Mononuclear cell (primary cell): ENCODE results near the gene RNF208. TPM values are rescaled to one million over a fixed set of nuclear protein-coding genes. Genes with fewer than 3 reads are reported as not detected.

Source experiments
- H3K27me3 ChIP-seq: 2 replicates; pipeline ENCODE4 v1.6.0; 2011; ENCODE audit warnings: low read length, control low read depth; ENCODE audit not compliant: insufficient read depth
- H3K4me1 ChIP-seq: 2 replicates; pipeline ENCODE4 v1.5.1; 2011; ENCODE audit warnings: mild to moderate bottlenecking, low read length, control low read depth; ENCODE audit not compliant: insufficient read depth
- H3K4me3 ChIP-seq: 2 replicates; pipeline ENCODE4 v1.5.1; 2011; ENCODE audit warnings: mild to moderate bottlenecking, low read length, moderate library complexity
- H3K9me3 ChIP-seq: 2 replicates; pipeline ENCODE4 v1.5.1; 2011; ENCODE audit warnings: low read depth, mild to moderate bottlenecking, control low read depth, low read length
- total RNA-seq: library from RNA; depleted of rRNA; stranded (reverse); fragments of >200 nt; gene quantifications from one replicate; pipeline ENCODE4 v1.2.3, GENCODE V29; 2012

RNF208 gene
- total RNA-seq, 1 donor: 0.31 TPM

DNA sequence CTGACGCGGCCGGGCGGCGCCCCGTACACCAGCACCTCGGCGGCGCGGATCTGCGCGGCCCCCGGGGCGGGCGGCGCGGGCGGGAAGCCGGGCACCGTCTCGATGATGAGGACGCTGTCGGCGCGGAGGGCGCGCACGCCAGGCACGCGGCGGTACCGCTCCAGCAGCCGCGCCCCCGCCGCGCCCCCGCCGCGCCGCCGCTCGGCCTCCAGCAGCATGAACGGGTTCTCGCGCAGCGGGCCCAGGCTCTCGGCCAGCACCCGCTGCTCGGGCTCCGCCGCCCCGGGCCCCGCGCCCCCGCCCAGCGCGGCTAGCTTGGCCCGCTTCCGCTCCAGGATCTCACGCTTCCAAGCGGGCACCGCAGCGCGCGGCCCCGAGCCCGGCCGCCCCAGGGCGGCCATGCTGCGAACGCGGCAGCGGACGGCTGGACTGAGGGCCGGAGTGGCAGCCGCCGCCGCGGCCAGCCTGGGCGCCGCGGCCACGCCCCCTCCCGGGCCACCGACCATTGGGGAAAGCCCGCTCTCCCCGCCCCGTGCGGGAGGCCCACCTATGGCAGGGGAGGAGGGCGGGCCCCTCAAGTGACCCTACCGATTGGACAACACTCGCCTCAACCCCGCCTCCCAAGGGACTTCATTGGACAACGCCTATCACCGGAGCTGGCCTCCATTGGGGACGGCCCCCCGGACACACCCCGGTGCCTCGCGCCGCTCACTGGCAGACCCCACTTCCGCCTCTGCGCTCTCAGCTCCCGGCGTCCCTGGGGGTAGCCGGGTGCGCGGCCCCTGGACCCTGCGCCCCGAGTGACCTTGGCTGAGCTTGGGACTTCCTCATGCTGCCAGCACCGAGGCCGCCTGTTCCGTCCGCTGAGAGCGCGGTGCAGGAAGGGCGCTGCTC lies 21.5 kb downstream of the RNF208 start, which contains the start of gene TPRN:
Gene TPRN, minus strand, starts transcription at position 431 of the 894 bp plus-strand sequence. Its CDS starts 30 bp downstream, at position 401.
- Histone ChIP-seq H3K4me1 (peaks cover 43% of the 10 kb centered on the region), H3K4me3 (peak within 1 kb of the TSS; percentile 57), H3K27me3 (no peaks in the 10 kb centered on the region), H3K9me3 (no peaks in the 10 kb centered on the region)

DNA sequence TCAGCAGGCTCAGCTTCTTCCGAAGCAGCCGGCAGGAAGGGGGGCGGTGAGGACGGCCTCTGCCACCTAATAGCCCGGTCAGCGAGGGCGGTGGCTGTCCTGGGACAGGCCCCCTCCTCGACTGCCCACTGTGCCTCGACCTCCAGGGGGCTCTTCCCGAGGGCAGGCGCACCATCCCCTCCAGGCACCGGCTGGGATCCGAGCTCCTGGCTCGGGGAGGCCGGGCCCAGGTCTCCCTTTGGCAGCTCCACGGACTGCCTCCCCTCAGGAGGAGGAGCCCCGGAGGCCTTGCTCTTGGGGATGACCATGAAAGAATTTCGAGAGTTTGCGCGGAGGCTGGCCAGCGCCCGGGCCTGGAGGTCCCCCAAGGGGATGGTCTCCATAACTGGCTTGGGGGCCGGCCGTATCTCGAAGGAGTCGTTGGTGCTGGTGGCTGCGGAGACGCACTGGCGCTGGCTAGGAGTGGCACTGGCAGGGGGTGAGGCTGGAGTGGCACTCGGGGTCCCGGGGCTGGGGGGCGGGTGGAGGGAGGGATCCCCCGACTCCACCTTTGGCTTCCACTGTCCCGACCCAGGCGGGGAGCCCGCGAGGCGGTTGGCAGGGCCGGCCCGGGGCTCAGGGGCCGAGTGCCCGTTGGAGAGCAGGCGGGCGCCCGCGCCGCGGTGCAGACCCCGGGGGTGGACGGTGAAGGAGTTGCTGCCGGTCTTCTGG lies 22.5 kb downstream of the RNF208 start:
- no peaks in the 10 kb centered on the region for H3K27me3 ChIP-seq
- no peak overlapping the region for H3K4me3 ChIP-seq
- no peaks in the 10 kb centered on the region for H3K9me3 ChIP-seq
- H3K4me1 ChIP-seq: peaks cover 36% of the 10 kb centered on the region

DNA sequence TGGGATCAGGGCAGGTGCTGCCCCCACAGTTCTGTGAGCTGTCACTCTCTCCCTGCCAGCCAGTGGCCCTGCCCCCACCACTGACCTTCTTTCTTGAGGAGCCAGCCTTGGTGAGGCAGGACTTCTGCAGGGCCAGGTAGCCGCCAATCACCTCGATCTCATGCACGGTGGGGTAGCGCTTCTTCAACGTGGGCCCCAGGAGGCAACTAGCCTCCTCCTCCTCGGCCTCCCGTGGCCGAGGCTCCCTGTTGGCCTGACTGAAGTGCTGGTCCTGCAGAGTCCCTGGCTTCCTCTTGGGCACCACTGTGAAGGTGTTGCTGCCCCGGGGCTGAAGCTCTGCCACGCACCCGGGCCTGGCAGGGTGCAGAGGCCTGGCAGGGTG lies 23.1 kb downstream of the RNF208 start:
- Histone ChIP-seq H3K4me1 (peaks cover 30% of the 10 kb centered on the region), H3K4me3 (no peak overlapping the region), H3K9me3 (no peaks in the 10 kb centered on the region), H3K27me3 (no peaks in the 10 kb centered on the region)

DNA sequence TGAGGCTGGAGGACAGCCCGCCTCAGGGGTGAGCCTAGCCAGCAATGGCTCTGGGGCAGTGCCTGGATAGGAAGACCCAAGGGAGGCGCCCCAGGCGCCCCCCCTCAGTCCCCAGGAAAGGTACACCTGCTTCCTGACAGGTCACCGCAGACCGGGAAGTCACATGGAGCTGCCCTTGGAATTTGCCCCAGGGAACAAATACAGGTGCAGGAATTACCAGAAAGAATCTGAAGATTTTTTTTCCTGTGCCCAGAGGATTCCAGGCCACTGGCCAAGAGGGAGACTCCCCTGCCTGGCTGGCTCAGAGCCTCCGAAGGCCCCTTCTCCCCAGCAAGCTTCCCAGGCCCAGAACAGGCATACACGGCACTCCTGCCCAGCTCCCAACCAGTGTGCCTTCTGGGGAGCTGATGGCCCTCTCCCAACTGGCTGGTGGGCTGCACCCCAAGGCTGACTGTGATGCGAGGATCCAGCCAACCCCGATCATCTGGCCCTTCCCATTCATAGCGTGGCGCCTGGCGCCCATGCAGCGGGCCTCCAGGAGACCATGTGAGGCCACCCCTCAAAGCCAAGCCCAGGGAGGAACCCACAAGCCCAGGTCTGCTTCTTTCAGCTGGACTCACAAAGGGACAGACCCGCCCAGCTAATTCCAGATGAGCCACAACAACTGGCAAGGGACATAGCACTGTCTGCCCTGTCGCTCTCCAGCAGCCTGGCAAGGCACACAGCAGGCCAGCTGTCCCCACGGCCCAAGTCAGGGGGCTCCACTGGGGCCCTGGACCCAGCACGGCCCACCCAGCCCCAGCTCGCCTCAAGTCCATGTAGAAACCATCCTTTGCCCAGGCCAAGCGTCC lies 23.8 kb downstream of the RNF208 start:
- H3K4me3 ChIP-seq: no peak overlapping the region
- H3K4me1 ChIP-seq: peaks cover 28% of the 10 kb centered on the region
- no peaks in the 10 kb centered on the region for H3K9me3 ChIP-seq
- no peaks in the 10 kb centered on the region for H3K27me3 ChIP-seq

DNA sequence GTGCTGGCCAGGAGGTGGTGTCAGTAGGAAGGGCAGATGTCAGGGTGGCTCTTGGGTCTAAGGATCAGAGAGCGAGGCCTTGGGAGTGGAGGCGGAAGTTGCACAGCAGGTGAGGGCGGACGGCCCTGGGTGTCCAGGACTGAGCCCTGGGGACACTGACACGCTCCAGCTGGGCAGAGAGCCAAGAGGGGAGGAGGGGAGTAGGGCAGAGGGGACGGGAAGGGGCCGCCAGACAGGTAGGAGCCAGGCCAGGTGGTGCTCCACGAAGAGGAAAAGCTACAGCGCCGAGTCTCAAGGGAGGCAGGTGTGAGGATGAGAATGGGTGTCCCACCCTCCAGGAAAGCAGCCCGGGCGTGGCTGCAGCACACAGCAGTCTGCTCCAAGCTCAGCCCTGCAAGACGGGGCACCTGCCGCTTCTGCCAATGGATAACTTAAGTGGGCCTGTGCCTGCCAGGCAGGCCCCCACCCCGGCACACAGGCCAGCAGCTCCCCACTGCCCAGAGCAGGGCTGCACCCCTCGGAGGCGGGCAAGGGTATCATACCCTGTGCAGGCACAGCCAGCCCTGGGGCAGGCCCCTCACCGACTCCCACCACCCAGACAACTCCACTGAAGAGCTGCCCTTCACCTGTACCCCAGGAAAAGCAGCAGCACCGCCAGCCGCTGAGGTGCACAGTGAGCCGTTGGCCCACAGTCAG lies 26.4 kb downstream of the RNF208 start:
- H3K27me3 ChIP-seq: no peaks in the 10 kb centered on the region
- H3K9me3 ChIP-seq: no peaks in the 10 kb centered on the region
- H3K4me3 ChIP-seq: no peak overlapping the region
- peaks cover 13% of the 10 kb centered on the region for H3K4me1 ChIP-seq

DNA sequence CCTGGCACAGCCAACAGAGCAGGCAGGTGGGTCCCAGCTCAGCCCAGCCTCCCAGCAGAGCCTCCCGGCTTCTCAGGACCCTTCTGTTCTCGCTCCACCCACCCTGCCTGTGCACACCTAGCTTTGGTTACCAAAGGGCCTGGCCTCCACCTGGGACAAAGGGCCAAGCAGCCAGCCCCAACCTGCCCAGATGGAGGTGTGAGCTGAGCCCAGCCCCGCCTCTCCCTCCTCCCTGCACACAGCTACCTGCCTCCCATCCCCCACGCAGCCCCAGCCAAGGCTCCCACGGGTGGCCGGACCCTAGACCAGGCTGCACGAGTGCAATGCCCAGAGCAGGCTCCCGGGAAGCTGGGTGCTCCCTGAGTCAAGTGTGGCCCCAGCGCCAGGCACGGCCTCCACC lies 27.1 kb downstream of the RNF208 start:
- H3K27me3 ChIP-seq: no peaks in the 10 kb centered on the region
- peaks cover 17% of the 10 kb centered on the region for H3K4me1 ChIP-seq
- no peaks in the 10 kb centered on the region for H3K9me3 ChIP-seq
- no peak overlapping the region for H3K4me3 ChIP-seq

DNA sequence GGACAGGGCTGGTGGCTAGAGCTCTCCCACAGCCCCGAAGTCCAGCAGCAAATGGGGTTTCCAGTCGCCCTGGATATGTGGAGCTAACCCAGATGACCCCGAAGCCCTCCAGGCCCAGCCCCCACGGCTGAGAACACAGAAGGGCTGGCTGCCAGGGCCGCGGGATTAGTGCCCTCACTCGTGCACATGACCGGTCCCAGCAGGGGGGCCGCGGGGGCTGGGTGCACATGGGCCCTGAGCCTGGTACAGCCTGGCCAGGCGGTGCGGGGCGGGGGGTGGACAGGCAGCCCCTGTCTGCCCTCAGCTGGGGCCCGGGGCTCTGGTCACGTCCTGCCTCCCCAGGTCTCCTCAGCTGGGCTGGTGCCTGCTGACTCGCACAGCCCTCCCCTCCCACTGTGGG lies 27.7 kb downstream of the RNF208 start:
- H3K4me3 ChIP-seq: no peak overlapping the region
- no peaks in the 10 kb centered on the region for H3K9me3 ChIP-seq
- peaks cover 19% of the 10 kb centered on the region for H3K4me1 ChIP-seq
- H3K27me3 ChIP-seq: no peaks in the 10 kb centered on the region

DNA sequence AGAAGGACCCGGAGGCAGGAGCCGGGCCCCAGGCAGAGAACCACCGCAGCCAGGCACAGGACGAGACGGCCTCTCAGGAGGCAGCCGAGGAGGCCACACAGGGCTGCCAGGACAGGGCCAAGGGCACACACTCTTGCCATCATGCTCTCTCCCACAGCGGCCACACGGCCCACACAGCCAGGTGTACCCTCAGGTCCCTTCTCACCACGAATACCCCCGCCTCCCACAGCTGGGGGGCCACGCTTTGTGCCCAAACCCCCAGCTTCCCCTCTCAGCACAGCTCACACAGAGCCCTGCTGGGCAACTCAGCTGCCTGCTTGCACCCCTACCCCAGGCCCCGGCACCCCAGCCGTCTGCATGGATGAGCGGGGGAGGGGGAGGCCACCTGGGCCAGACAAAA lies 28.3 kb downstream of the RNF208 start:
- peaks cover 18% of the 10 kb centered on the region for H3K4me1 ChIP-seq
- no peaks in the 10 kb centered on the region for H3K9me3 ChIP-seq
- H3K27me3 ChIP-seq: no peaks in the 10 kb centered on the region
- H3K4me3 ChIP-seq: no peak overlapping the region

DNA sequence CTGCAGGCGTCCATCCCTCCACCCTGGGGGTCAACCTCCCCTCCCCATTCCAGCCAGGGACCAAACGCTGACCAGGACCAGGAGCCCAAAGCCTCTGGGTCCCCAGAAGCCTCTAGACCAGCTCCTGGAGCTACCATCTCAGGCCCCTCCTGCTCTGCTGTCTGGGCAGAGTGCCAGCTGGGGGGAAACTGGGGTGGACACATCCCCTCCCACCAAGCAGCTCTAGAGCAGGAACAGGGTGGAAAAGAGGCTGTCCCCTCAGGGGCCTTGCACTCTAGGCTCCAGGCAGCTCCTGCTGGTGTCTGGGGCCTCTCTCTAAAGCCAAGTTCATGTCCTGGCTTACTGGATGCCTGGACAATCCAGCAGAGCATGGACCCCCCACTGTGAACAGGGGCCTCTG lies 29.2 kb downstream of the RNF208 start:
- Histone ChIP-seq H3K9me3 (no peaks in the 10 kb centered on the region), H3K4me3 (no peak overlapping the region), H3K4me1 (peaks cover 16% of the 10 kb centered on the region), H3K27me3 (no peaks in the 10 kb centered on the region)

DNA sequence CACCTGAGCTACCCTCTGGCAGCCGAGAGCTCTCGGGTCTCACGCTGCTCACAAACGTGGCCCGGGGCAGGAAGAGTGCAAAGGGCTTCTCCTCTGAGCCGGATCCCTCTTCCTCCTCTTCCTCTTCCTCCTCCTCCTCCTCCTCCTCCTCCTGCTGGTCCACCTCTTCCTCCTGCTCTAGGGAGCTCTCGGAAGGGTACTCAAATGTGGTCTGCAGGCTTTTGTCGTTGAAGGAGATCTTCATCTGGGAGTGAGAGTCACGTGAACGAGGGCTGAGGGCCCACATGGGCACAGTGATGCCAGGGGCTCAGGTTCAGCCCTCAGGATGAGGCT lies 29.6 kb downstream of the RNF208 start:
- Histone ChIP-seq H3K9me3 (no peaks in the 10 kb centered on the region), H3K4me3 (no peak overlapping the region), H3K27me3 (no peaks in the 10 kb centered on the region), H3K4me1 (peaks cover 21% of the 10 kb centered on the region)

DNA sequence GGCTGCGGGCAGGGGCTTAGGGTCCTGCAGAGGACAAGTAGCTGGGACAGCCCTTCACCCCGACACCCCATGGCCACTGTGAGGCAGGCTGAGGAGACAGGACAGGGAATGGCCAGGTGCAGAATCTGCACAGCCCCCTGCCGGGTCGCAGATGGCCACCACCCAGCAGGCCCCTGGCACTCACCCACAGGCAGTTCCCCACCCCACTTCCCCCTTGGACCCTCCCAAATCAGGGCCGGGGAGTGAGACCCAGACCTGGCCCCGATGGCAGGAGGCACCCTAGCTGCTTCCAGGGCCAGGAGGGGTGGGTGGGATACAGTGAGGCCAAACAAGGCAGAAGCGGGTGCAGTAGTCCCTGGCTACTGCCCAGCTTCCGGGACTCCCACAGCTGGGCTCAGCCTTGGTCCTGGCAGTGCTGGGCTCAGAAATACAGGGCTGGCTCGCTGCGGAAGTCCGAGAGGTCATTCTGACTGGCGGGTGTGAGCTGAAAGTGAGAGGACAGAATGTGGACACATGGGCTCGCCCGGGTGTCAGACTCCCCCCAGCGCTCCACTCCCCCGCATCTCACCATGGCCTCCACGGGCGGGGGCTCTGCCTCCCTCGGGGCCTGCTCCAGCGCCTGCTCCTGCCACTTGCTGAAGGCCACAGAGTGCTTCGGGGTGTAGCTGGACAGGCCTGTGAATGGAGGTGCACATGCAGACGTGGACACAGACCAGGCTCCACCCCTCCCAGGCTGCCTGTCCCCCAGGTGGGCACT lies 30.2 kb downstream of the RNF208 start:
- peaks cover 26% of the 10 kb centered on the region for H3K4me1 ChIP-seq
- no peaks in the 10 kb centered on the region for H3K27me3 ChIP-seq
- H3K4me3 ChIP-seq: no peak overlapping the region
- H3K9me3 ChIP-seq: no peaks in the 10 kb centered on the region

DNA sequence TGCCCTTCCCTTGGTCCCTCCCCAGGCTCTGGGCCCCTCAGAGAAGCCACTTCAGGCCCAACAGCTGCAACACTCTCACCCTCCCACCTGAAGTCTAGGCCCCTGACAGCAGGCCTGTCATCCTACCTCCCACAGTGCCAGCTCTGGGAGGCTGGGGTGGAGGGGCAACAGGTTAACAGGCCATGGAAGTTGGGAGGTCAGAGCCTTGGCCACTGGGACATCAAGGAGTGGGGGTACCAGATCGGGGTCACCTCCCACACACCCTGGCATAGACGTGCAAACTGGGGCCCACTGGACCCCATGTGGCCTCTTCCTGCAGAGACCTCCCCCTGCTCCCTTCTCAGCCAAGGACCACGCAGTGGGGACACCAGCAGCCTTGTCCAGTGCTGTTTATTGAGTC lies 30.8 kb downstream of the RNF208 start:
- Histone ChIP-seq H3K9me3 (no peaks in the 10 kb centered on the region), H3K4me1 (peaks cover 33% of the 10 kb centered on the region)

DNA sequence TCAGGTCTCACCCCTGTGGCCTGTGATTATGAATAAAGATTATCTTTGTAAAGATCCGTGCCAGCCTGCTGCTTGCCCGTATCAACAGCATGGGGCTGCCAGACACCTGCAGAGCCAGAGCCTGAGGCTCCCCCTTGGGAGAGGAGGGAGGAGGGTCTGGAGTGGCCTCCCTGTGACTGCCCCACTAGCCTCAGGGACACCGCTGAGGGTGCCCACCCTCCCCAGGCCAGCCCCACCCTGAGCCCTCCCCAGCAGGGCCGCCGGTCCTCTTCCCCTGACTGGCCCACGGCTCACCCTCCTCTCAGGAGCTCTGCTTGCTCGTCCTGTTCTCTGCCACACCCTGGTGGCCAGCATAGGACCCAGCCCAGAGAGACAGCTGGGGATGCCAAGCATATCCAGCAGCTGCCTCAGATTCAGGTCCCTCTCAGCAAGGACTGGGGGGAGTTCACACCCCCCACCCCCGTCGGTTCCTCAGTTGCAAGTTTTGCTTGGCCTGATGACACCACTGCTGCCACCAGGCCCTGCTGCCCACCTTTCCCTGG lies 31.7 kb downstream of the RNF208 start:
- no peaks in the 10 kb centered on the region for H3K27me3 ChIP-seq
- no peaks in the 10 kb centered on the region for H3K9me3 ChIP-seq
- peaks cover 38% of the 10 kb centered on the region for H3K4me1 ChIP-seq
- no peak overlapping the region for H3K4me3 ChIP-seq

More for the DNA sequence above, 30.8 kb downstream of the RNF208 start:
- no peak overlapping the region for H3K4me3 ChIP-seq
- H3K27me3 ChIP-seq: no peaks in the 10 kb centered on the region
